Dermis lymphatic vessel endothelial cell (primary cell): ENCODE results near the gene OR6B2. TPM values are rescaled to one million over a fixed set of nuclear protein-coding genes. Genes with fewer than 3 reads are reported as not detected.

Experiments
- total RNA-seq: library from RNA; depleted of rRNA; stranded (reverse); fragments of >200 nt; gene quantifications from 2 replicates; pipeline ENCODE4 v1.2.1, GENCODE V29; 2014

OR6B2 gene
- total RNA-seq: not detected in 2 replicates

DNA sequence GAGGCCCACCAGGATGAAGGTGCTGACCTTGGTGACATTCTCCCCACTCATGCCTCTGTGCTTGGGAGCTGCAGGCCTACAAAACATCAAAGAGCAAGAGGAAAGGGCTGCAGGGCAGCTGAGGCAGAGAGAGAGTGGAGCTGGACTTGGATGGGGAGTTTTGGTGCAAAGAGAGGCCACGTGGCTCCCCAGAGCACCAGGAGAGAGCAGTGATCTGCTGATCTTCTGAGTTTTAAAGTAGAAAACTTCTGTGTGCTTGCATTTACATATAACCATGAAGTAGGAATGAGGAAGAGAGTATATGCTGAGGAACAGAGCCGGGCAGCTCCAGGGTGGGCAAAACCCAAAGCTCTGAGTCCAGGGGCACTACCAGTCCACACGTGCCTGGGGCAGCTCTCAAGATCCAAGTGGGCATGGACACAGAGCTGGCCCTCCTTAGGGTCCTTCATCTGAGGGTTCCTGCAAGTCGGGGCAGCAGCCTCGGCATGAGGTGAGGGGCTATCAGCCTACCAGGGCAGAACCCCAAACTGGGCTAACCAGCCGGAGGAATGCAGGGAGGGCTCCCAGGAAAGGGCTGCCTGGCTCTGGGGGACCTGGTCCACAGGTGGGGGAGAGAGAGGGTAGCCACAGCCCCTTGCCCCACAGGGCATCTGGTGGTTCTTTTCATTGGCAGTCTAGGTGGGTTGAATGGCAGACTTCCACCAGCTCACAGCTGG, at the start of gene OR6B2:
Gene OR6B2 (minus strand): TSS at position 51 of the 716 bp plus-strand sequence. CDS start 0 bp downstream, at position 51.

DNA sequence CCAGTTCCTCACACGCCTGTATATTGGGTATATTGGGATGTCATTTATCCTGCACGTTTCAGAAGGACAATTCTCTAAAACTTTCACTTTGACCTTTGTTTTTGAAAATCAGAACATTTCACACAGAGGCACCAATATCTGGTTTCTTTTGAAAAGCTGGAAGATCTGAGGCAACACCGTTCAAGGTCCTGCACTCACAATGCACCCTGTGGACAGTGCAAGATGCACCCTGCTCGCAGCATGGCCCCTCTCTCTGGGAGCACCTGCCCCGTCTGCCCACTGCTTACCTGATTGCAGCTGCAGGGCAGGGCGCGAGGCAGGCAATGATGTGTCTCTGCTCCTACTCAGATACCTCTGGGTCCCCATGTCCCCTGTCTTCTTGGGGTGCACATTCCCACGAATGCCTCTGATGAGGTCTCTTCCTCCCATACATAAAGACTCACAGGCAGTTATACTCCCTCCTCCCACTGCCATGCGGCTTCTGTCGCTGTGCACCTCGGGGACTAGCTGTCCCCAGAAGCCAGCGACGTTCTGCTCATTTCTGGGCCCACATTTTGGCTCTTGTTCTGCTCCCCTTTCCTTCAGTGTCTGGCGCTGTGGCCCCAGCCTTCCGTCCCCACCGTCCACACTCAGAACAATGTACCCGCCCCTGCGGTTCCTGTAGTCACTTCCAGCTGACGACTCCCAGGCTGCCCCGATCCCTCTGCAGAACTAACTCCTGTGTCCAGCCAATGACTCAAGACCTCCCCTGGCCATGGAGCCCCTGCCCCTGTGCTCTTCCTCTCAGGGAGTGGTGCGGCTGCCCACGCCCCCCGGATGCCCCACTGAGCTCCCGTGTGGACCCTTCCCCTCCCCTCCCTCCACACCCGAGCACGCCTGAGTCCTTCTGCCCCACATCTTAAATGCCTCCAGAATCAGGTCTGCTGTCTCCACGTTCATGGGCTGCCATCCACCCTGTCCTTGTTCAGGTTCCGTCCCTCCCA, 23.2 kb upstream of the OR6B2 start, which contains the start of gene OR6B3:
Gene OR6B3 (minus strand): TSS at position 349 of the 983 bp plus-strand sequence.

Other genes starting within 250 kb of the OR6B2 start
- gene NDUFA10, start 5.1 kb downstream of the OR6B2 start, total RNA-seq: 118 and 146 TPM in 2 replicates
- gene OR6B3, start 23.1 kb upstream of the OR6B2 start, total RNA-seq: not detected in 2 replicates
- 156 and 170 TPM in 2 replicates for gene COPS9, start 105.9 kb upstream of the OR6B2 start, total RNA-seq
- not detected in 2 replicates for gene OTOS, start 110.2 kb upstream of the OR6B2 start, total RNA-seq